Activated CD8-positive, alpha-beta memory T cell treated with anti-CD3 and anti-CD28 coated beads for 36 hours (primary cell): Measurements from ENCODE around the gene RAD18. TPM values are rescaled to one million over a fixed set of nuclear protein-coding genes. Genes with fewer than 3 reads are reported as not detected.

ENCODE experiments used
- CTCF ChIA-PET: fragments of 350-600 bp; sonication (Branson Sonifier 250); formaldehyde crosslinking; loops from one replicate; lab custom pipeline; 2021; ENCODE audit warnings: antibody characterized with exemption; lab: Charles Lee
- POLR2A ChIA-PET: fragments of 350-600 bp; sonication (Branson Sonifier 250); formaldehyde crosslinking; loops from one replicate; lab custom pipeline; 2021; ENCODE audit warnings: antibody characterized with exemption; lab: Charles Lee
- total RNA-seq, 2 experiments: library from RNA; stranded (reverse); gene quantifications; one replicate each; pipeline ENCODE4 v1.2.3, GENCODE V29; 2021

The RAD18 gene
- total RNA-seq, 2 experiments from 2014 or later: 46.1 to 48.2 TPM

GRCh38 chr3:8970971-8971589 lies 7.8 kb upstream of the RAD18 start:
- CTCF ChIA-PET: interaction anchor here (0.8 to 2.6 kb wide), 7 partner anchors 10 to 392 kb away, joined by 3 to 19 read pairs (median 3); partner anchors contain the start of gene THUMPD3
- POLR2A ChIA-PET: no interaction called here

- POLR2A ChIA-PET: no interaction called here
- CTCF ChIA-PET: no interaction called here
Observed at GRCh38 chr3:8969241-8969640, 6.0 kb upstream of the RAD18 start.

GRCh38 chr3:8968375-8968882 lies 5.2 kb upstream of the RAD18 start:
- CTCF ChIA-PET: no interaction called here
- POLR2A ChIA-PET: no interaction called here

GRCh38 chr3:8967553-8967952 lies 4.3 kb upstream of the RAD18 start:
- ChIA-PET CTCF (interaction anchor here (1.5 to 1.8 kb wide), 2 partner anchors 20 to 334 kb away, joined by 4 to 8 read pairs; no protein-coding TSS in a partner anchor), POLR2A (no interaction called here)

- POLR2A ChIA-PET: interaction anchor here (0.6 kb wide), 1 partner anchor 18 kb away, joined by 7 read pairs; no protein-coding TSS in a partner anchor
- CTCF ChIA-PET: interaction anchor here (1.5 to 1.8 kb wide), 2 partner anchors 21 to 335 kb away, joined by 4 to 8 read pairs; no protein-coding TSS in a partner anchor
Observed at GRCh38 chr3:8966820-8967348, 3.6 kb upstream of the RAD18 start.

GRCh38 chr3:8966150-8966819 lies 3.0 kb upstream of the RAD18 start:
- ChIA-PET CTCF (interaction anchor here (1.5 to 1.8 kb wide), 2 partner anchors 21 to 336 kb away, joined by 4 to 8 read pairs; no protein-coding TSS in a partner anchor), POLR2A (interaction anchor here (0.6 kb wide), 1 partner anchor 17 kb away, joined by 7 read pairs; no protein-coding TSS in a partner anchor)

- POLR2A ChIA-PET: no interaction called here
- CTCF ChIA-PET: no interaction called here
Observed at GRCh38 chr3:8964436-8965370, 1.4 kb upstream of the RAD18 start.

- CTCF ChIA-PET: interaction anchor here (0.7 kb wide), 1 partner anchor 10 kb away, joined by 4 read pairs; no protein-coding TSS in a partner anchor
Observed at GRCh38 chr3:8962226-8962861, 928 bp downstream of the RAD18 start.

GRCh38 chr3:8959668-8960067 lies 3.6 kb downstream of the RAD18 start:
- ChIA-PET POLR2A (no interaction called here), CTCF (interaction anchor here (0.6 kb wide), 1 partner anchor 741 kb away, joined by 3 read pairs; no protein-coding TSS in a partner anchor)

More at GRCh38 chr3:8962226-8962861, 928 bp downstream of the RAD18 start:
- POLR2A ChIA-PET: no interaction called here

GRCh38 chr3:8954938-8955763 lies 8.1 kb downstream of the RAD18 start:
- ChIA-PET CTCF (interaction anchor here (0.6 kb wide), 1 partner anchor 11 kb away, joined by 3 read pairs; no protein-coding TSS in a partner anchor), POLR2A (no interaction called here)

- ChIA-PET CTCF (no interaction called here), POLR2A (no interaction called here)
Observed at GRCh38 chr3:8953313-8953712, 10.0 kb downstream of the RAD18 start.

GRCh38 chr3:8952130-8952529 lies 11.1 kb downstream of the RAD18 start:
- POLR2A ChIA-PET: no interaction called here
- CTCF ChIA-PET: interaction anchor here (0.6 kb wide), 1 partner anchor 403 kb away, joined by 3 read pairs; no protein-coding TSS in a partner anchor

- POLR2A ChIA-PET: no interaction called here
- CTCF ChIA-PET: no interaction called here
Observed at GRCh38 chr3:8945890-8946600, 17.2 kb downstream of the RAD18 start.

GRCh38 chr3:8942746-8943488 lies 20.4 kb downstream of the RAD18 start:
- POLR2A ChIA-PET: no interaction called here

GRCh38 chr3:8942115-8942514 lies 21.2 kb downstream of the RAD18 start:
- CTCF ChIA-PET: no interaction called here
- POLR2A ChIA-PET: no interaction called here

More at GRCh38 chr3:8942746-8943488, 20.4 kb downstream of the RAD18 start:
- CTCF ChIA-PET: no interaction called here

- ChIA-PET CTCF (no interaction called here), POLR2A (no interaction called here)
Observed at GRCh38 chr3:8938021-8938420, 25.3 kb downstream of the RAD18 start.
